HG02610 (cell line): ENCODE data around the gene ASB13.

Source experiments
- ATAC-seq: cut with Tn5 transposase; IDR thresholded peaks from one replicate; pipeline ENCODE4 v1.9.1; 2021; ENCODE audit warnings: mild to moderate bottlenecking, moderate library complexity; ENCODE audit not compliant: unreplicated experiment

The ASB13 gene

DNA sequence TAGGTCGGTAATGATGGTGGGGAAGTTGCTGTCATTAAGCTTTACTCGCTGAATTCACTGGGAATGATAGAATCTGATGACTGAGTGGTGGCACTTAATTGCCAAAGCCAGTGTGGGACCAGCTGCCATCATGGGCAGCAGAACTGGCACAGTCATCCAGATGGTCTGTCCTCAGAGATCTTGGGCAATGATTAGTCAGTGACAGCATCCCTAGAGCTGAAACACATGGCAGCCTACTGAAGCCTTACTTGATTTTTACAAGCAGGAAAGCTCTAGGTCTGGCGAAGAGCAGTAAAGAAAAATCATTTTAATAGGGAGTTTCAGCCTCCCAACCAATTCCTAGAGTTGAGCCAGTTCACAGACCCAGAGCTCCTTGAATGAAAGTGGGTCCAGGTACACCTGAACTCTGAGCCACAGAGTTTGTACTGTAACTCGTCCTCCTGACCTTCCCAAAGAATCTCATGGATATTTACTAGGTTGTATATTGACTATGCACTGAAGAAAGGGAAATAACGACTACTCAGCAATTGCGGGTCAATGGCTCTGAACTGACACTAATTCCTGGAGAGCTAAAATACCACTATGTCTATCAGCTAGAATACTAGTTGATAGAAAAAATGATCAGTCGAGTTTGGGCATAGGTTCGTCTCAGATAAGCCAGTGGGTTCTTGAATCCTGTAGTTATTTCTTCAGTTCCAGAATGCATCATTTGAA lies 4.4 kb upstream of the ASB13 start:
- ATAC-seq: no peak

DNA sequence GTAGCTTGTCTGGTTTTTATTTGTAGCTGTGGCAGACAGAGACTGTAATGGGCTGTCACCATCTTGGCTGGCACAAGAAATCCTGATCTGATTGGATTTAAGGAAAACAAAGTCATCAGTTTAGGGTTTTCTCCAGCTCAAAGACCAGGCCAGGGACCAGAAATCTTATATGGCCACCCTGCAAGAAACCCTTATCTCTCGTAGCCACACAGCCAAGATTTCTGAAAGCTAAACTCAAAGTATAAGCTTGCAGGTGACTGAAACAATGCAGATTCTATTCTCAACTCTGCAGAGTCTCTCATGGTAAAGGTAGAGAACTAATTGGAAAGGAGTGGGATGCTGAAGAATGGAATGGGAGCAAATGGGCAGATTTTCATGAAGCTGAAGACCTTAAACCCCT lies 3.2 kb upstream of the ASB13 start:
- ATAC-seq: no peak

GRCh38 chr10:5668429-5668828 lies 2.0 kb upstream of the ASB13 start:
- no peak for ATAC-seq

DNA sequence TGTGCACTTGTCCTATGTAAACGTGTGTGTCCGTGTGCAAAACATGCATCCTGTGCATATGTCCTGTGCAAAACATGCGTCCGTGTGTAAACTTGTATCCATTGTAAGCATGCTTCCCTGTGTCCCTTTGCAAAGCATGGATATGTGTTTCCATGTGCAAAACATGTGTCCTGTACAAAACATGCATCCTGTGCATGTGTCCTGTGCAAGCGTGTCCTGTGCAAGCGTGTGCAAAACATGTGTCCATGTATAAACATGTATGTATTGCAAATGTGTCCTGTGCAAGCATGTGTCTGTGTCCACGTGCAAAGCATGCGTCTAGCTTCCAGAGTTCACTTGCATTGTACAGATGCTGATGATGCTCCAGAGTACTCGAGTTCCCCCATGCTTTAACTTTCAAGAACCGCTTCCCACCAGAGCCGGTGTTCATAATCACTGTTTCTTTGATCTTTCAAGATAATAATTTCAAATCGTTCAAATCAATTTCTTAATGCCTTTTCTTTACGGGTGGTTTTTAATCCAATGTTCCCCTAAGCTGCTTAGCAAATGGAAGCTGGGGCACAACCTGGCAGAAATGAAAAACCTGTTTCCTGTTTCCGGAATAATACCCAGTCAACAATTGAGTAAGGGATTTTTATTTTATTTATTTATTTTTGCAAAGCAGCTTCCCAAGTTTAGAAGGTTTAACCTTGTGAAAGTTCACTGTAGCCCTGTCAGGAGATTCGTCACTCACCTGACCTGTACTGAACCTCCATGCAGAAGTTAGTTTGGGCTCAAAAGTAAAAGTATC lies 641 bp upstream of the ASB13 start:
- no peak for ATAC-seq

GRCh38 chr10:5665373-5666007 lies 905 bp downstream of the ASB13 start:
- no peak for ATAC-seq

DNA sequence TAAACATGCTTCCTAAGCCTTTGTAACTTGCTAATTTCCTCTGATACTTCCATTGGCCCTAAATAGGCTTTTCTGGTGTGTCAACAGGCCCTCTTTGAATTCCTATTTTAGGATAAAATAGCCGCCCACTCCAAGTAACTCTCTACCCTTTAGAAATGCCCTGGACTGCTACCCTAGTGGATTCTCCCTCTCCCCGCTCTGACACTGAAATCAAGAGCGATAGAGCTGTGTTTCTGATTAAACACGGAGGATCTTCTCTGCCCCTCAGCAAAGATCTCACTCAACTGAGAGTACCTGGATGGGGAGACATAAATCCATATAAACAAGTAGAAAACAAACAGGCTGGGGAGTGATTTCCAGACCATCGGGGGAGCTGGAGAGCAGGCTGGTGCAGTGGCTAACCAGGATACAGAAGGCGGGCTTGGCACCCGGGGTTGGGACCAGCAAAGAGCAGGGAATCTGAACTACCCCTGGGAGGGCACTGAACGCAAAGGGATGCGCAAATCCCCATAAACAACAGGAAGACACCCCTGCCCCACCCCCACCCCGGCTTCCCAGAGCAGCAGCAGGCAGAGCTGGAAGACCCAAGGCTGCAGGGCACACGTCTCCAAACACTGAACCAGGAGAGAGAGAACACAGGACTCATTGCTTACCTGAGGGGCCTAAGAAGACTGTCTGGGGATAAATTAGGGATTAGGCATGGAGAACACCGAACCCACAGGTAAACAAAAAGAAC lies 2.5 kb downstream of the ASB13 start:
- no peak for ATAC-seq

GRCh38 chr10:5662708-5663579 lies 3.5 kb downstream of the ASB13 start:
- ATAC-seq: no peak

DNA sequence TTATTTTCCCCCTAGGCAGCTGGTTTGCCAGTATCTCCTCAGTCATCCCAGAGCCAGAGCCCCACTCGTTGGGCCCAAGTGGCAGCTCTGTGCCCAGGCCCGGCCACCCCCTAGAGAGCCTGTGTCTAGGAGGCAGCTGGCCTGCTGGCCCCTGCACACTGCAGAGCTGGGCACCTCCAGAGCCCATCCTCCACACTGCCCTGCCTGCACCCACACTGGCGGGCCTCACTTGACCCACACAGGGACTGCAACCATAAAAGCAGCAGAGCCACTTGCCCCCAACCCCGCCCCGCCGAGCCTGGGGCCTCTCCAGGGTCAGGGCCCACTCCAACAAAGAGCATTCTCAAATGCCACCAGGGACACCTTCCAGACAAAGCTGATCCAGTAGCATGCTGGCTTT lies 5.4 kb downstream of the ASB13 start:
- ATAC-seq: no peak

GRCh38 chr10:5659702-5660528 lies 6.5 kb downstream of the ASB13 start:
- ATAC-seq: no peak

DNA sequence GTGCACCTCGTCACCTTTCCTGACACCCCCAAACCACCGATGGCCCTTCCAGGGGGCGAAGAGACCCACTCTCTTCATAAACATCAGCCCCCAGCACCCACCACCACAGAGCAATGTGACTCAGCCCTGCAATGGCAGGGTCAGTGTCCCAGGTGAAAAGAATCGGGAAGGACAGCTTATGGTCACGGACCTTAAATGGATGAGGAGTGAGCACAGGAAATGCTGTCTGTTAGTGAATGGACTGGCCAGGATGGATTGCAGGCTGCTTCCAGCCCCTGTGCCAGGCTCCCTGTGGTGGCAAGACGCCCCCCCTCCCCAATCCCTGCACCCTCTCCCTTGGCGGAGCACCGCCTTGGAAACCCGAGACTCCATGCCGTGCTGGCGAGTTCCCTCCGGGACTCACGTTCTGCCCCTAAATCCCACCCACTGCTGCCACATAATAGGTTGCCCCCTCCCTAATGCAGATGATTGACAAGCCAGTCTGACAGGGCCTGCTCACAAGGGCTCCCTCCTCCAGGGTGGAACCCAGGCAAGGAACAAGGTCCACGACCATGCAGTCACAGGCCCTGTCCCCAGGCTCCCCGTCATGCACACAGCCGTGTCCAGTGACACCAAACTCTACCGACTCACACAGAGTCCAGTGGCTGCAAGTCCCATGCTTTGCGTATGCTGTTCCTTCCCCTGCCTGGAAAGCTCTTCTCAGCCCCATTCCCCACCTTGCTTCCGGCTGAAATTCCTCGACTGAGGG lies 7.3 kb downstream of the ASB13 start:
- no peak for ATAC-seq

GRCh38 chr10:5656737-5657579 lies 9.4 kb downstream of the ASB13 start:
- ATAC-seq: no peak

DNA sequence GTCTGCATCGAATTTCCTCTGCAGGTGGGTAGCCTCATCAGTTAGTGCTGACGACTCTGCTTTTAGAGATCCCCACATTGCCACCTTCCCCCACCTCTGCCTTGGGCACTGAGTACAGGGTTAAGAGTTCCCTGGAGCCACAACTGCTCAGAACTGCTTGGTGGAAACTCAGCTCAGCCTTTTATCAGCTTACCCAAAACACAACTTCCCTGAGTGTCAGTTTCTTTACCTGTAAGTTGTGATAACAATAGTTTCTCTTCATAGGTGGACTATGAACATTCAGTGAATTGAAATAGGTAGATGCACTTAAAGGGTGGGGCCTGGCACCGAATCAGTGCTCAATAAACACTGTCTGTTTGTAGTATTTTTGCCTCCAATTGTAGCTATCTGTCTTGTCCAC lies 11.3 kb downstream of the ASB13 start:
- no peak for ATAC-seq

- no peak for ATAC-seq
Observed at GRCh38 chr10:5654218-5654755, 12.1 kb downstream of the ASB13 start.

- no peak for ATAC-seq
Observed at GRCh38 chr10:5652746-5653145, 13.6 kb downstream of the ASB13 start.

- no peak for ATAC-seq
Observed at GRCh38 chr10:5651388-5651764, 15.0 kb downstream of the ASB13 start.

- no peak for ATAC-seq
Observed at GRCh38 chr10:5650664-5651387, 15.6 kb downstream of the ASB13 start.

DNA sequence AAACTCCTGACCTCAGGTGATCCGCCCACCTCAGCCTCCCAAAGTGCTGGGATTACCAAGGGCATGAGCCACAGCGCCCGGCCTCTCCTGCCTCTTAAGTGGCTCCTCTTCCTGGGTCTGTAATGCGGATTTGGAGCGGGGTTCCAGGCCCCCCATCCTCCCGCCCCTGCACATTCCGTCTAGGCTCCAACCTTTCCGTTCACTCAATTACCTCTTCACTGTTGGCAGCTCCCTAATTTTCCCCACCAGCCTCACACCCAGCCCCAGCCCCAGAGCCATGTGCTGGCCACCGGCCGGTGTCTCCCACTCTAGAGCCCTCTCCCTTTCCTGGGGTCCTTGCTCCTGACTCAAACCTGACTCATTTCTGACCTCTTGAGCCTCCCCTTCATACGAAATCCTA lies 16.6 kb downstream of the ASB13 start:
- no peak for ATAC-seq
